ENCODE results near the gene CYP4F8.

DNA sequence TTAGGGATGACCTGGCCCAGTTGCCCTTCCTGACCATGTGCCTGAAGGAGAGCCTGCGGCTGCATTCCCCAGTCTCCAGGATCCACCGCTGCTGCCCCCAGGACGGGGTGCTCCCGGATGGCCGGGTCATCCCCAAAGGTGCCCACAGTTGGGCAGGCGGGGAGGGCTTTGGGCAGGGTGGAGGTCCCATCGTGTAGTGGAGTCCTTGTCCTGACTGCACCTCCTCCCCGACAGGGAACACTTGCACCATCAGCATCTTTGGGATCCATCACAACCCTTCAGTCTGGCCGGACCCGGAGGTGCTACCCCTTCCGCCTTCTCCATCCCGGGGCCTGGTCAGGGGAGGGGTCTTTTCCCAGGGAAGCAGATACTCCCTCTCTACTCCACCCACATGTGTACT is 31.7 kb upstream of the CYP4F8 start:
- TF ChIP-seq, protein P1, sequence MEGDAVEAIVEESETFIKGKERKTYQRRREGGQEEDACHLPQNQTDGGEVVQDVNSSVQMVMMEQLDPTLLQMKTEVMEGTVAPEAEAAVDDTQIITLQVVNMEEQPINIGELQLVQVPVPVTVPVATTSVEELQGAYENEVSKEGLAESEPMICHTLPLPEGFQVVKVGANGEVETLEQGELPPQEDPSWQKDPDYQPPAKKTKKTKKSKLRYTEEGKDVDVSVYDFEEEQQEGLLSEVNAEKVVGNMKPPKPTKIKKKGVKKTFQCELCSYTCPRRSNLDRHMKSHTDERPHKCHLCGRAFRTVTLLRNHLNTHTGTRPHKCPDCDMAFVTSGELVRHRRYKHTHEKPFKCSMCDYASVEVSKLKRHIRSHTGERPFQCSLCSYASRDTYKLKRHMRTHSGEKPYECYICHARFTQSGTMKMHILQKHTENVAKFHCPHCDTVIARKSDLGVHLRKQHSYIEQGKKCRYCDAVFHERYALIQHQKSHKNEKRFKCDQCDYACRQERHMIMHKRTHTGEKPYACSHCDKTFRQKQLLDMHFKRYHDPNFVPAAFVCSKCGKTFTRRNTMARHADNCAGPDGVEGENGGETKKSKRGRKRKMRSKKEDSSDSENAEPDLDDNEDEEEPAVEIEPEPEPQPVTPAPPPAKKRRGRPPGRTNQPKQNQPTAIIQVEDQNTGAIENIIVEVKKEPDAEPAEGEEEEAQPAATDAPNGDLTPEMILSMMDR (IDR thresholded peaks at IDR 0.05), result no peak
- TF ChIP-seq POLR2A (IDR thresholded peaks at IDR 0.05), result no peak

Measured in lower leg skin (tissue), 3 donors.